Measurements from ENCODE around the gene GCC2. TPM values are rescaled to one million over a fixed set of nuclear protein-coding genes. Genes with fewer than 3 reads are reported as not detected.
"Not testable (repeated sequence)": the region's sequence is repeated elsewhere in the genome, so short reads cannot be mapped to it uniquely, and the experiment has no call there.

Gene GCC2
- total RNA-seq, 2 experiments from 2014 or later, result 85.7 to 92.2 TPM

DNA sequence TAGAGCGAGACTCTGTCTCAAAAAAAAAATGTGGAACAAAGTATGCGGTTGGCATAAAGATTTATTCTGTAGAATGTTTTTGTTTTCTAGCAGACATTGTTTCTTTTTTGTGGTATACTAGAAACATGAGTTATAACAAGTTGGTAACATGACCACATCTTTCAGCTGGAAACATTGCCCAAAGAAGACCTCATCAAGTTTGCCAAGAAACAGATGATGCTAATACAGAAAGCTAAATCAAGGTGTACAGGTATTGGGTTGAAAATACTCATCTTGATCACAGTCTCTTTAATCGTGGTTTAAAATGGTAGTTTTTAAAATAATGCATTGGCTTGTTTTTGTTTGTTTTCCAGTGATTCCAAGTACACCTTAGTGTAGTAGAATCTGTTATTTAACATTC, 1.9 kb downstream of the GCC2 start:
- DNase-seq, result no peak
- peak overlapping the region; percentile 20 for H3K4me3 Mint-ChIP-seq
- peaks cover 18% of the 10 kb centered on the region for H3K4me1 Mint-ChIP-seq
- POLR2A ChIA-PET, result no interaction called here
- H3K9me3 Mint-ChIP-seq, result peaks cover 1% of the 10 kb centered on the region
- H3K36me3 Mint-ChIP-seq, result peaks cover 39% of the 10 kb centered on the region
- H3K27ac Mint-ChIP-seq, result no peak overlapping the region
- no peak for ATAC-seq (ENCODE audit: low read depth)
- no peaks in the 10 kb centered on the region for H3K27me3 Mint-ChIP-seq

DNA sequence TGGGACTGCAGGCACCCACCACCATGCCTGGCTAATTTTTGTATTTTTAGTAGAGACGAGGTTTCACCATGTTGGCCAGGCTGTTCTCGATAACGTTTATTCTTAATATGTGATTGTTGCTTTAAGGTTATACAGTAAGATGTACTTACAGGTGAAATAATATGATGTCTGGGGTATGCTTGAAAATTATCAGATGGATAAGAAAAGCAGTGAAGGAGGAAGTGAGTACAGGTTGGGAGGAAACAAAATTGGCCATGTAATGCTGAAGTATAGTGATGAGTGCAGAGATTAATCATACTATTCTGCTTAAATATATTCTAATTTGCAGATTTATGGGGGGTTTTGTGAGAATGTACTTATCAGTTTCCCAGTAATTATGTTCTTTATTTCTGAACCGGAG, 3.0 kb downstream of the GCC2 start:
- H3K27ac Mint-ChIP-seq, result no peak overlapping the region
- DNase-seq (no peak), ATAC-seq (ENCODE audit: low read depth) (no peak)
- H3K4me1 Mint-ChIP-seq, result peaks cover 18% of the 10 kb centered on the region
- H3K36me3 Mint-ChIP-seq, result peaks cover 49% of the 10 kb centered on the region
- no peaks in the 10 kb centered on the region for H3K27me3 Mint-ChIP-seq
- H3K9me3 Mint-ChIP-seq, result peaks cover 5% of the 10 kb centered on the region
- peak overlapping the region; percentile 6 for H3K4me3 Mint-ChIP-seq
- POLR2A ChIA-PET, result no interaction called here

DNA sequence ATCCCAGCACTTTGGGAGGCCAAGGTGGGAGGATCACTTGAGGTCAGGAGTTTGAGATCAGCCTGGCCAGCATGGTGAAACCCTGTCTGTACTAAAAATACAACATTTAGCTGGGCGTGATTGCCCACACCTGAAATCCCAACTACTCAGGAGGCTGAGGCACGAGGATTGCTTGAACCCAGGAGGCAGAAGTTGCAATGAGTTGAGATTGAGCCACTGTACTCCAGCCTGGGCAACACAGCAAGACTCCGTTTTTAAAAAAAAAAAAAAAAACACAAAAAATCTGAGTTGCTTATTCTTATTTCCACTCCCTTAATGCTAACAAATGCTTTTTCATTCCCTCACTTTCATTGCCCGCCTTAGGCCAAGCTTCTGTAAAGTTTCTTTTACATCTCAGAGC, 4.5 kb downstream of the GCC2 start:
- Mint-ChIP-seq H3K36me3 (peaks cover 64% of the 10 kb centered on the region), H3K4me1 (peaks cover 18% of the 10 kb centered on the region), H3K9me3 (peaks cover 18% of the 10 kb centered on the region)
- DNase-seq; H3K4me3 Mint-ChIP-seq; H3K27ac Mint-ChIP-seq; H3K27me3 Mint-ChIP-seq; POLR2A ChIA-PET; ATAC-seq (ENCODE audit: low read depth): not testable (repeated sequence)

DNA sequence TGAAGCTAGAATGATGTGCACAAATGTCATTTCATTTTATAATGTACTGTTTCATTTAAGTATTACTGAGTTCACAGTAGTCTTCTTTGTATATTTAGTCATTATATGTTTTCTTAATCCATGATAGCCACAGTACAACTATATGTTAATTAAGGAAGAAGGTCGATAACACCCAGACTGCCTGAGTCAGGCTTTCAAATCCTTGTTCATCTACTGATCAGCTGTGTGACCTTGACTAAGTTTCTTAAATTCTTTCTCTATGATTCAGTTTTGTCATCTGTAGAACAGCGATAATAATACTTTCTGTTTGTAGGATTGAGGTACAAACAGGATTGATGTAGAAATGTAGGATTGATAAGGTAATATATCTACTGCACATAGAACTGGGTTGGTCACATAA, 5.4 kb downstream of the GCC2 start:
- peaks cover 70% of the 10 kb centered on the region for H3K36me3 Mint-ChIP-seq
- no peak for DNase-seq
- peaks cover 22% of the 10 kb centered on the region for H3K4me1 Mint-ChIP-seq
- H3K27ac Mint-ChIP-seq, result no peak overlapping the region
- H3K4me3 Mint-ChIP-seq, result no peak overlapping the region
- peaks cover 25% of the 10 kb centered on the region for H3K9me3 Mint-ChIP-seq
- POLR2A ChIA-PET, result no interaction called here
- no peak for ATAC-seq (ENCODE audit: low read depth)
- no peaks in the 10 kb centered on the region for H3K27me3 Mint-ChIP-seq

DNA sequence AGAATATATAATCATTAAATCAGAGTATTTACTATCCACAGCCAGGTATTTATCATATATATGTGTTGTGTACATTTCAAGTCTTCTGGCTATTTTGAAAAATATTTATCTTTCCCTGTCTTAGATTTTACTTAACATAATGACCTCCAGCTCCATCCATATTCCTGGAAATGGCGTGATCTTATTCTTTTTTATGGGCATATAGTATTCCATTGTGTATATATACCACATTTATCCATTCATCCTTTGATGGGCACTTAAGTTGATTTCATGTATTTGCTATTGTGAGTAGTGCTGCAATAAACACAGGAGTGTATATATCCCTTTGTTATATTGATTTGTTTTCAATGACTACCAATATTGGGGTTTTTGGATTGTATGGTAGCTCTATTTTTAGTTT, 6.6 kb downstream of the GCC2 start:
- H3K9me3 Mint-ChIP-seq, result peaks cover 28% of the 10 kb centered on the region
- no peak overlapping the region for H3K27ac Mint-ChIP-seq
- H3K4me1 Mint-ChIP-seq, result peaks cover 29% of the 10 kb centered on the region
- POLR2A ChIA-PET, result no interaction called here
- DNase-seq, result no peak
- H3K27me3 Mint-ChIP-seq, result no peaks in the 10 kb centered on the region
- peaks cover 79% of the 10 kb centered on the region for H3K36me3 Mint-ChIP-seq
- no peak for ATAC-seq (ENCODE audit: low read depth)
- H3K4me3 Mint-ChIP-seq, result no peak overlapping the region

DNA sequence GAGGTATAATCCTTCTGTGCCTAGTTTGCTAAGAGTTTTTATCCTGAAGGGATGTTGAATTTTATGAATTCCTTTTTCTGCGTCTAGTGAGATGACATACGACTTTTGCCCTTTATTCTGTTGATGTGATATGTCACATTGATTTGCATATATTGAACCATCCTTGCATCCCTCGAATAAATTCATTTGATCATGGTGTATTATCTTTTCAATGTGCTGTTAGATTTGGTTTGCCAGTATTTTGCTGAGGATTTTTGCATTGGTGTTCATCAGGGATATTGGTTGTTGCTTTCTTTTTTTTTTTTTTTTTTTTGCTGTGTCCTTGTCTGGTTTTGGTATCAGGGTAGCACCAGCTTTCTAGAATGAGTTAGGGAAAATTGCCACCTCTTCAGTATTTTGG, 9.1 kb downstream of the GCC2 start:
- ATAC-seq (ENCODE audit: low read depth) (no peak), DNase-seq (no peak)
- Mint-ChIP-seq H3K27me3 (no peaks in the 10 kb centered on the region), H3K27ac (no peak overlapping the region), H3K9me3 (peaks cover 29% of the 10 kb centered on the region), H3K4me3 (no peak overlapping the region), H3K36me3 (peaks cover 83% of the 10 kb centered on the region), H3K4me1 (peaks cover 25% of the 10 kb centered on the region)
- POLR2A ChIA-PET, result interaction anchor here (0.7 to 2.4 kb wide), 2 partner anchors 10 kb away, joined by 4 to 6 read pairs; no protein-coding TSS in a partner anchor

DNA sequence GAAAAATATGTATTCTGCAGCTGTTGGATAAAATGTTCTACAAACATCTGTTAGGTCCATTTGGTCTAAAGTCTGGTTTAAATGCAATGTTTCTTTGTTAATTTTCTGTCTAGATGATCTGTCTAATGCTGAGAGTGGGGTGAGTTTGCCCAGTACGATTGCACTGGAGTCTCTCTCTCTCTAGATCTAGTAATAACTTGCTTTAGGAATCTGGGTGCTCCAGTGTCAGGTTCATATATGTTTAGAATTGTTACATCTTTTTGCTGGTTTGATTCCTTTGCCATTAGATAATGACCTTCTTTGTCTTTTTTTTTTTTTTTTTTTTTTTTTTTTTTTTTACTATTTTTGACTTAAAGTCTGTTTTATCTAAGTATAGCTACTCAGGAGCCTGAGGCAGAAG, 10.4 kb downstream of the GCC2 start:
- no peak overlapping the region for H3K27ac Mint-ChIP-seq

DNA sequence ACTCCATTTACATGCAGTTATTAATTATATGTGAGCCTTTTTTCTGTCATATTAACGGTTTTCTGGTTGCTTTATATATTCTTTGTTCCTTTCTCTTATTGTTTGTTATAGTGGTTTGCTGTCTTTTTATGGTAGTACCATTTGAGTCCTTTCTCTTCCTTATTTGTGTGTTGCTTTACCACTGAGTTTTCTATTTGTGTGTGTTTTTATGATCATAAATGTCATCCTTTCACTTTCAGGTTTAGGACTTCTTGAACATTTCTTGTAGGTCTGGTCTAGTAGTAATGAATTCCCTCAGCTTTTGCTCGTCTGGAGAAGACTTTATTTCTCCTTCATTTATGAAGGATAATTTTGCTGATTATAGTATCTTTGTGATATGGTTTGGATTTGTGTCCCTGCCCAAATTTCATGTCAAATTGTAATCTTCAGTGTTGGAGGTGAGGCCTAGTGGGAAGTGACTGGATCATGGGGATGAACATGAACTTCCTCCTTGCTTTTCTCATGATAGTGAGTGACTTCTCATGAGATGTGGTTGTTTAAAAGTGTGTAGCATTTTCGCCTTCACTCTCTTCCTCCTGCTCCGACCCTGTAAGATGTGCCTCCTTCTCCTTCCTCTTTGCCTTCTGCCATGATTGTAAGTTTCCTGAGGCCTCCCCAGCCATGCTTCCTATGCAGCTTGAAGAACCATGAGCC, 11.5 kb downstream of the GCC2 start:
- no peak overlapping the region for H3K4me3 Mint-ChIP-seq
- POLR2A ChIA-PET, result interaction anchor here (0.6 kb wide), 1 partner anchor 297 kb away, joined by 3 read pairs; no protein-coding TSS in a partner anchor
- H3K36me3 Mint-ChIP-seq, result peaks cover 87% of the 10 kb centered on the region
- H3K27ac Mint-ChIP-seq, result no peak overlapping the region
- ATAC-seq (ENCODE audit: low read depth) (no peak), DNase-seq (no peak)
- peaks cover 29% of the 10 kb centered on the region for H3K9me3 Mint-ChIP-seq
- peaks cover 23% of the 10 kb centered on the region for H3K4me1 Mint-ChIP-seq
- H3K27me3 Mint-ChIP-seq, result no peaks in the 10 kb centered on the region

More for the DNA sequence above, 10.4 kb downstream of the GCC2 start:
- POLR2A ChIA-PET, result no interaction called here
- peaks cover 85% of the 10 kb centered on the region for H3K36me3 Mint-ChIP-seq
- no peak overlapping the region for H3K4me3 Mint-ChIP-seq
- peaks cover 29% of the 10 kb centered on the region for H3K9me3 Mint-ChIP-seq
- no peak for DNase-seq
- no peaks in the 10 kb centered on the region for H3K27me3 Mint-ChIP-seq
- no peak for ATAC-seq (ENCODE audit: low read depth)
- H3K4me1 Mint-ChIP-seq, result peaks cover 22% of the 10 kb centered on the region

DNA sequence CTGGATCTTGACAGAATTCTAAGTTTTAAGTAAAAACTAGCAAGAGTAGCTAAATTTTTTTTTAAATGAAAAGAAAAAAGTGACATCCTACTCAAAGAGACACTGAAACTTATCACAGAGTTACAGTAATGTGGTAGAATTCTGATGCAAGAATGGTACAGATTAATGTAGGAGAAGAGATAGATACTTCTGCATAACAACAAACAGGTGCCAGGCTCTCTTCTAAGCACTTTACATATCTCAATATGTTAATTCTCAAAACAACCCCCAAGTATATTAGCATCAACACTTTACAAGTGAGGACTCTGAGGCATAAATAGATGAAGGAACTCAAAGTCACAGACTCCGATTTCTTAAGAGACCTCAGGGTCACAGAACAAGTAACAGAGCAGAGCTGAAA, 28.1 kb downstream of the GCC2 start:
- Mint-ChIP-seq H3K4me3 (no peak overlapping the region), H3K27ac (no peak overlapping the region), H3K4me1 (no peaks in the 10 kb centered on the region), H3K36me3 (peaks cover 30% of the 10 kb centered on the region), H3K27me3 (no peaks in the 10 kb centered on the region), H3K9me3 (no peaks in the 10 kb centered on the region)
- ATAC-seq (ENCODE audit: low read depth), result no peak
- DNase-seq, result no peak
- POLR2A ChIA-PET, result no interaction called here

DNA sequence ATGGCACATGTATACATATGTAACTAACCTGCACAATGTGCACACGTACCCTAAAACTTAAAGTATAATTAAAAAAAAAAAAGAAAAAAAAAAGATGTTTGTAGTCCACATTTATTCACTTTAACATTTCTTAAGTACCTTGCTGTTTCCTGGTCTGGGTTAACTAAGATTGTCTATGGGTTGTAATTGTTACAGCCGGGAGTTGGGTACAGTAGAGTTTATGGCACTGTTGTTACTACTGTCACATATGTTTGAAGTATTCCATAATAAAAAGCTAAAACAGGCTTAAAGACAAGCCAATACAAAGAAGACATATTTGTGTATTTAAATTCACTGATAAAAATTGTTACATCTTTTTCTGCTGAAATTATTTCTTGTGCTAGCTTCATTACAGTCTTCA, 36.2 kb downstream of the GCC2 start:
- peaks cover 31% of the 10 kb centered on the region for H3K36me3 Mint-ChIP-seq
- no peak overlapping the region for H3K27ac Mint-ChIP-seq
- no peak overlapping the region for H3K4me3 Mint-ChIP-seq
- no peaks in the 10 kb centered on the region for H3K4me1 Mint-ChIP-seq
- H3K9me3 Mint-ChIP-seq, result peaks cover 2% of the 10 kb centered on the region
- no peak for ATAC-seq (ENCODE audit: low read depth)
- no peak for DNase-seq
- POLR2A ChIA-PET, result interaction anchor here (0.6 kb wide), 1 partner anchor 50 kb away, joined by 3 read pairs; no protein-coding TSS in a partner anchor
- no peaks in the 10 kb centered on the region for H3K27me3 Mint-ChIP-seq

DNA sequence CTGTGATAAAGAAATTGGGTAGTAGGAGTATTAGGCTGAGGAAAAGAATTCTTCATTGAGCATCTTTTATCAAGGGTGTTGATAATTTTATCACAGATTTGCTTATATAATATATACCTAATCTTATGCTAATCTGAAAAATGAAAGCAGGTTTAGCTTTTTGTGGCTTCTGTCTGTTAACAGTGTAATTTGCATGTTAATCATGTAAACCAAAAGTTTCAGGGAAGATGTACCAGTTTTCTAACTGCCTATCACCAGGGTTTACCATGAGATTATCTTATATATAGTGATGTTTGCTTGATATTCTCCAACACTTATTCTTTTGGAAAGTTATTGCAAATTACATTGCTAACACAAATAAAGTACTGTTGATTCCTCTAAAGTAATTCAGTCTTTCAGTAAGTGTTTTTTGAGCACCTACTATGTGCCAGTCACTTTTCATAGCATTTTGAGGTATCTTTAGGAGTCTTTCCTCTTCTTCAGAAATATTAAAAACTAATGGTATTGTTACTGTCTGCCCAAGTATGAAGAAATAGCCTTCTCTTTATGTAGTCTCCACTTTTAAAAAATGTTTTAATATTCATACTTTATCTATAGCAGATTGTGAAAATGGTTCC, 41.6 kb downstream of the GCC2 start:
- ATAC-seq (ENCODE audit: low read depth) (no peak), DNase-seq (no peak)
- POLR2A ChIA-PET, result no interaction called here

DNA sequence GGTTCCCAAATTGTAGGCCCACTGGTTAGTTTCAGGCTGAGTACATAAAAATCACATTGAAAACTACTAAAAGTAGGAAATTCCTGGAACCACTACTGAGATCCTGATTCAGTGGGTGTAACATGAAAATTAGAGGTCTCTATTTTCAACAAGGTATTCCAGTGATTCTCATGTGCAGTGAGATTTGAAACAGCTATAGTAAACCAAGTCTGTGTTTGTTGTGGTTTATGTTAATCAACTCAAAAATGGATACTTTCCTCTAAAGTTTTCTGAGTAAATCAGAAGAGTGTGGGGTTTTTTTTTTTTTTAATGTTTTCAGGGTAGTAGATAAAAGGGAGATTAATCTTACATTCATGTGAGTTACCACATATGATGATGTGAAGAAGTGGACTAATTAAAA, 42.8 kb downstream of the GCC2 start:
- DNase-seq (no peak), ATAC-seq (ENCODE audit: low read depth) (no peak)
- no peaks in the 10 kb centered on the region for H3K4me1 Mint-ChIP-seq
- no peaks in the 10 kb centered on the region for H3K9me3 Mint-ChIP-seq
- no peak overlapping the region for H3K27ac Mint-ChIP-seq
- no peaks in the 10 kb centered on the region for H3K27me3 Mint-ChIP-seq
- no peak overlapping the region for H3K4me3 Mint-ChIP-seq
- POLR2A ChIA-PET, result no interaction called here
- H3K36me3 Mint-ChIP-seq, result peaks cover 21% of the 10 kb centered on the region

More for the DNA sequence above, 41.6 kb downstream of the GCC2 start:
- no peak overlapping the region for H3K27ac Mint-ChIP-seq
- H3K36me3 Mint-ChIP-seq, result peaks cover 21% of the 10 kb centered on the region
- H3K4me3 Mint-ChIP-seq, result no peak overlapping the region
- no peaks in the 10 kb centered on the region for H3K9me3 Mint-ChIP-seq
- H3K27me3 Mint-ChIP-seq, result no peaks in the 10 kb centered on the region
- no peaks in the 10 kb centered on the region for H3K4me1 Mint-ChIP-seq

DNA sequence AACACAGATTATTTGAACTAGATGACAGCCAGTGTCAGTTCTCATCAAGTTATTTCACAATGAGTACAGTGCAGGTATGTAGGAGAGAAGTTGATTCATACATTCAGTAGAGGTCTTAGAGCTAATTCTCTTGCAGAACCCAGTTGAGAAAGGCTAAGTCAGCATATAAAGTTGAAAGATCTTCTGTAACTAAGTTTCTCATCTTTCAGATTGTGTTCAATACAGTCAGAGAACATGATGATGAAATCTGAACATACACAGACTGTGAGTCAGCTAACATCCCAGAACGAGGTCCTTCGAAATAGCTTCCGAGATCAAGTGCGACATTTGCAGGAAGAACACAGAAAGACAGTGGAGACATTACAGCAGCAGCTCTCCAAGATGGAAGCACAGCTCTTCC, 43.4 kb downstream of the GCC2 start:
- ATAC-seq (ENCODE audit: low read depth) (no peak), DNase-seq (no peak)
- Mint-ChIP-seq H3K9me3 (no peaks in the 10 kb centered on the region), H3K27me3 (no peaks in the 10 kb centered on the region), H3K4me3 (no peak overlapping the region), H3K27ac (no peak overlapping the region), H3K4me1 (no peaks in the 10 kb centered on the region), H3K36me3 (peaks cover 24% of the 10 kb centered on the region)
- POLR2A ChIA-PET, result no interaction called here

DNA sequence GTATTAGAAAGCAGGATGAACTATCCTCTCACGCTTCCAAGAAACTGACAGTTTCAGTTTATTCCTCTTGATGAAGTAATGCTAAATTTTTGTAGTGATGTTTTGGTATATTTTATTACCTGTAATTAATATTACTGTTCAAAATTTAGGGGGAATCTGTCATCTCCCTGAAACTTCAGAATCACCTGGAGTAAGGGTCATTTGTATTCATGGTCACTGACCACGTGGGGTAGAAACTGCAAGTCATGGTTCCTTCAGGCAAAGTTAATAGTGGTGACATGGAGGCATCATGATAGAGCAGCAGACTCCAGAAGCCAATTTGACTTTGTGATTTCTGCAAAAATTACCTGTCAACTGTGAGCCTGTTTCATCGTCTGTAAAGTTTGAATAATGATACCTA, 47.2 kb downstream of the GCC2 start:
- DNase-seq; H3K4me1 Mint-ChIP-seq; ATAC-seq (ENCODE audit: low read depth); POLR2A ChIA-PET; H3K27ac Mint-ChIP-seq; H3K27me3 Mint-ChIP-seq; H3K9me3 Mint-ChIP-seq; H3K4me3 Mint-ChIP-seq: not testable (repeated sequence)
- peaks cover 24% of the 10 kb centered on the region for H3K36me3 Mint-ChIP-seq

Data from activated naive CD8-positive, alpha-beta T cell treated with anti-CD3 and anti-CD28 coated beads, Interleukin-2, amount 10 ng/mL, durations not matched to agents 7 days and 5 days (primary cell).